ENCODE data around the gene UBE2S.

Gene UBE2S

DNA sequence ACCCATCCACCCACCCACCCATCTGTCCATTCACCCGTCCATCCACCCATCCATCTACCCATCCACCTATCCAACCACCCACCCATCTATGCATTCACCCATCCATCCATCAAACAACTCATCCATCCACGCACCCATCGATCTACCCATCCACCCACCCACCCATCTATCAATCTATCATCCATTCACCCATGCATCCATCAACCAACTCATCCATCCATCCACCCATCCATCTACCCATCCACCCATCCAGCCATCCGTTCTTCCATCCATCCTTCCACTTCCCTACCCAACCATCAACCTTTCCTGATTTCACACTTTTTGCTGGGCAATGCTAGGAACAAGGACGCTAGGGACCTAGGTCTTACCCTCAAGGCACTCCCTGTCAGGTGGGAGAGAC, 25.6 kb downstream of the UBE2S start:
- Histone ChIP-seq H3K4me1 (ENCODE audit: insufficient read depth, low read length) (peaks cover 21% of the 10 kb centered on the region), H2AFZ (ENCODE audit: low read depth, low read length) (no peak overlapping the region), H3K4me3 (ENCODE audit: low read length) (no peak overlapping the region), H3K9me3 (ENCODE audit: low read length) (no peaks in the 10 kb centered on the region), H3K36me3 (ENCODE audit: insufficient read depth, low read length) (peaks cover 5% of the 10 kb centered on the region), H3K27me3 (ENCODE audit: insufficient read depth, low read length) (peaks cover 3% of the 10 kb centered on the region)

- Histone ChIP-seq H2AFZ (ENCODE audit: low read depth, low read length) (no peak overlapping the region), H3K4me3 (ENCODE audit: low read length) (no peak overlapping the region), H3K36me3 (ENCODE audit: insufficient read depth, low read length) (no peaks in the 10 kb centered on the region), H3K27me3 (ENCODE audit: insufficient read depth, low read length) (peaks cover 3% of the 10 kb centered on the region), H3K4me1 (ENCODE audit: insufficient read depth, low read length) (peaks cover 23% of the 10 kb centered on the region), H3K9me3 (ENCODE audit: low read length) (no peaks in the 10 kb centered on the region)
These were observed 28.4 kb downstream of the UBE2S start for GRCh38 chr19:55379174-55379573.

- no peak overlapping the region for H3K4me3 ChIP-seq (ENCODE audit: low read length)
- H3K36me3 ChIP-seq (ENCODE audit: insufficient read depth, low read length): no peaks in the 10 kb centered on the region
- H3K27me3 ChIP-seq (ENCODE audit: insufficient read depth, low read length): peaks cover 9% of the 10 kb centered on the region
- no peaks in the 10 kb centered on the region for H3K9me3 ChIP-seq (ENCODE audit: low read length)
- no peak overlapping the region for H2AFZ ChIP-seq (ENCODE audit: low read depth, low read length)
- H3K4me1 ChIP-seq (ENCODE audit: insufficient read depth, low read length): peaks cover 39% of the 10 kb centered on the region
These were observed 30.0 kb downstream of the UBE2S start for GRCh38 chr19:55377356-55378131.

GRCh38 chr19:55376241-55376933, 31.2 kb downstream of the UBE2S start, which contains the start of gene TMEM190:
TSS of gene TMEM190 (plus strand) at chr19:55376826. CDS start at chr19:55376854, 28 bp downstream.
- Histone ChIP-seq H3K9me3 (ENCODE audit: low read length) (no peaks in the 10 kb centered on the region), H3K4me1 (ENCODE audit: insufficient read depth, low read length) (peaks cover 45% of the 10 kb centered on the region), H3K27me3 (ENCODE audit: insufficient read depth, low read length) (peaks cover 9% of the 10 kb centered on the region), H3K4me3 (ENCODE audit: low read length) (no peak within 1 kb of the TSS), H2AFZ (ENCODE audit: low read depth, low read length) (no peak within 1 kb of the TSS), H3K36me3 (ENCODE audit: insufficient read depth, low read length) (no peaks in the 10 kb centered on the region)

DNA sequence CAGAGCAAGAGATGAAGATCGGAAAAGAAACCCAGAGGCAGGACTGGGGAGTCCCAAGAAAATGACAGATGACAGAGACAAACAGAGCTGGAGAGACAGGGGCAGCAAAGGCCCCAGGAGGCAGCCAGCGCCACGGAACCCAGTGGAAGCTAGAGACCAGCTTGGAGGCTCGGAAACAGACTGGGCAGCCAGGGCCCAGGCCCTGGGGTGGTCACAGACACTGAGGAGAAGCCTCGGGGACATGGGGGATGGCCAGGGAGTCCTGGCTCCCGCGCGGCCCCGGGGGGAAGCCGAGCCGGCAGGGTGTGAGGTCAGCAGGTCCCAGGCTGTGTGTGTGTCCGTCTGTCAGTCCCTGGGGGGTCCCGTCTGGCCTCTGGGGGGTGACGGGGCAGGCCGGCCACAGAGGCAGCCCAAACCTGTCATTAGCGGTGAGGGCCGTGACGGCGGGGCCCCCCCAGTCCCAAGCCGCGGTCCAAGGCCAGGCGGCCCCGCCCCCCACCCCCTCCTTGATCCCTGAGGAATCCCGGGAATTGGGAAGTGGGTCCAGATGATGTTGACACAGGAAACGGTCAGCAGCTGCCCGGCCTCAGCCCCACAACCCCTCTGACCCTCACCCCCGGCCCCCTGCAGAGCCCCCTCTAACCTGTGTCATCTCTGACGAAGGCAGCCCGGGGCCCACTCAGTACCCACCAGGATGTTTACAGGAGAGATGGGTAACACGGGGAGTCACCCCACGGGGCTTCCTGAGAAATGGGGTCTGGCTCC, 33.4 kb downstream of the UBE2S start:
- H3K27me3 ChIP-seq (ENCODE audit: insufficient read depth, low read length): peaks cover 17% of the 10 kb centered on the region
- peaks cover 56% of the 10 kb centered on the region for H3K4me1 ChIP-seq (ENCODE audit: insufficient read depth, low read length)
- no peaks in the 10 kb centered on the region for H3K36me3 ChIP-seq (ENCODE audit: insufficient read depth, low read length)
- H3K4me3 ChIP-seq (ENCODE audit: low read length): no peak overlapping the region
- H3K9me3 ChIP-seq (ENCODE audit: low read length): no peaks in the 10 kb centered on the region
- no peak overlapping the region for H2AFZ ChIP-seq (ENCODE audit: low read depth, low read length)

DNA sequence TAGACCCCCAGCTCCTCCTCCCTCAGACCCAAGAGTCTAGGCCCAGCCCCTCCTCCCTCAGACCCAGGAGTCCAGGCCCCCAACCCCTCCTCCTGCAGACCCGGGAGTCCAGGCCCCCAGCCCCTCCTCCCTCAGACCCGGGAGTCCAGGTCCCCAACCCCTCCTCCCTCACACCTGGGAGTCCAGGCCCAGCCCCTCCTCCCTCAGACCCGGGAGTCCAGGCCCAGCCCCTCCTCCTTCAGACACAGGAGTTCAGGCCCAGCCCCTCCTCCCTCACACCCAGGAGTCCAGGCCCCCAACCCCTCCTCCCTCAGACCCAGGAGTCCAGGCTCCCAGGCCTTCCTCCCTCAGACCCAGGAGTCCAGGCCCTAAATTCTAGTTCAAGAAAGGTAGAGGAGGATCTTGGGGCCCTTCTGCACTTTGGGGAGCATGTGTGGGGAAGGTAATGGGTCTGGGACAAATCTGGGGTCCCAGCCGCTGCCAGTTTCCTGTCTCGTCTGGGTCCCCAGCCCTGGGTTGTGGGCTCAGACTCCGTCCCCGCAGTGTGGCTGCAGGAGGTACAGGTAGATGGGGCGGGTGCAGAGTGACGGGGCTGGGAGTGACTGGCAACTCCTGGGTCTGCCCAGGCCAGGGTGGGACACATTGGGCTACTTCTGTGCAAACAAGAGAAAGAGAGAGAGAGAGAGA, 34.1 kb downstream of the UBE2S start:
- Histone ChIP-seq H3K4me1 (ENCODE audit: insufficient read depth, low read length) (peaks cover 56% of the 10 kb centered on the region), H3K36me3 (ENCODE audit: insufficient read depth, low read length) (no peaks in the 10 kb centered on the region), H3K4me3 (ENCODE audit: low read length) (no peak overlapping the region), H3K27me3 (ENCODE audit: insufficient read depth, low read length) (peaks cover 24% of the 10 kb centered on the region), H3K9me3 (ENCODE audit: low read length) (no peaks in the 10 kb centered on the region), H2AFZ (ENCODE audit: low read depth, low read length) (no peak overlapping the region)

DNA sequence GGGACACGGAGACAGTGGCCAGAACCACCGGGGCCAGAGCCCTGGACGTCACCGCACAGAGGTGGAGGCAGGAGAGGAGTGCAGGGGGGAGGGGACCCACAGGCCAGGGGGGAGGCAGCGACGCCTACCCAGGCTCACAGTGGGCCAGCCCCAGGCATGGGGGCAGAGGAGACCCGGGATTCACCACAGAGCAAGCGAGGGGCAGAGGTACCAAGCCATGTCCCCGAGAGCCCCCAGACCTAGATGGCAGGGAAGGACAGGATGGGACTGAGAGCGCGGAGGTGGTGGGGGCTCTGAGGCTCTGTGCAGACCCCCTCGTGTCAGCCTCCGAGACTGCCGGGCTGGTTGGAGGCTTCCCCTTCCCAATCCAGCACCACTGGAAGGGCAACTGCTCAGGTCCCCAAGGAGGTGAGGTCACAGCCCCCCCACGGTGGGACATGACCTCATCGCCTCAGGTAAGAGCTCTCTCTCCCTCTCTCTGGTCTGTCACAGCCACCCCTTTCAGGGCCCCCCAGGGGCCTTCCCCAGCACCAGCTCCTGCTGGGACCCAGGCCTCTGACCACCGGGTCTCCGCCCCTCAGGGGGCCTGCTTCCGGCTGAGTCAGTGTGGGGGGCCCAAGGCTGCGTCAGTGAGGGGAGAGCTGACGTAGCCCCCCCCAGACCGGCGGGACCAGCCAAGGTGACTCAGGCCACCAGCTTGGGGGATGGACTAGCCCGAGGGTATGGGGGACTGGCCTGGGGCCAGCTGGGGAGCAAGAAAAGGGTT, 35.1 kb downstream of the UBE2S start:
- no peak overlapping the region for H2AFZ ChIP-seq (ENCODE audit: low read depth, low read length)
- H3K36me3 ChIP-seq (ENCODE audit: insufficient read depth, low read length): no peaks in the 10 kb centered on the region
- H3K4me3 ChIP-seq (ENCODE audit: low read length): no peak overlapping the region
- H3K4me1 ChIP-seq (ENCODE audit: insufficient read depth, low read length): peaks cover 51% of the 10 kb centered on the region
- peaks cover 26% of the 10 kb centered on the region for H3K27me3 ChIP-seq (ENCODE audit: insufficient read depth, low read length)
- H3K9me3 ChIP-seq (ENCODE audit: low read length): no peaks in the 10 kb centered on the region

DNA sequence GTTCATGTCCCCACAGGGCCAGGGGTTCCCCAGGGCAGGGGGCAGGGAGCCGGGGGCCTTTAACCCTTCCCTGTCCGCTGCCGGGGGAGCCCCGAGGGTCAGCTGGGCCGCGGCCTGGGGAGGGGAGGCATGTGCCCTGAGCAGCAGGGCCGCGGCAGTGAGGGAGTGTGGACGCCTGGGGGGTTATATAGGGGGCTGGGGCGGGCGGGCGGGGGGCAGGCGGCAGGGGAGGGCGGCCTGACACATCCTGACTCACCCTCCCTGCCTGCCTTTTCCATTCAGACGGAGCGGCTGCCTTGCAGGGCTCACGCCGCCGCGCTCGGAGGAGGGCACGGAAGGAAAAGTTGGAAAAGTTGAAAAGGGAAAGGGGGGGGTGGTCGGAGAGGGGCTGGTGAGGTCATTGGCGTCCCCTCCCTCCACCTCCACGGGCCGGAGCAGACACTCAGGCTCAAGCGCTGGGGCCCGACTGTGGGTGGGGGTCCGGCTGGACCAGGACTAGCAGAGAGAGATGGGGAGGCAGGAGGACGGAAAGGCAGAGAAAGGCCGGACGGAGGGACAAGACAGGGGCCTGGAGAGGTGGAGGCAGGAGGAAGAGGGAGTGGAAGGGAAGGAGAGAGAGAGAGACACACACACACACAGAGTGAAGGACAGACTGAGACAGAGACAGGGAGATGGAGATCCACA, 37.1 kb downstream of the UBE2S start, which contains the start of gene IL11:
IL11 (minus strand) TSS at position 159 of the 684 bp plus-strand sequence; CDS start at position 6, 153 bp downstream.
- Histone ChIP-seq H3K9me3 (ENCODE audit: low read length) (no peaks in the 10 kb centered on the region), H3K27me3 (ENCODE audit: insufficient read depth, low read length) (peaks cover 24% of the 10 kb centered on the region), H3K36me3 (ENCODE audit: insufficient read depth, low read length) (no peaks in the 10 kb centered on the region), H3K4me1 (ENCODE audit: insufficient read depth, low read length) (peaks cover 38% of the 10 kb centered on the region), H3K4me3 (ENCODE audit: low read length) (peak within 1 kb of the TSS; percentile 41), H2AFZ (ENCODE audit: low read depth, low read length) (peak within 1 kb of the TSS; percentile 79)

DNA sequence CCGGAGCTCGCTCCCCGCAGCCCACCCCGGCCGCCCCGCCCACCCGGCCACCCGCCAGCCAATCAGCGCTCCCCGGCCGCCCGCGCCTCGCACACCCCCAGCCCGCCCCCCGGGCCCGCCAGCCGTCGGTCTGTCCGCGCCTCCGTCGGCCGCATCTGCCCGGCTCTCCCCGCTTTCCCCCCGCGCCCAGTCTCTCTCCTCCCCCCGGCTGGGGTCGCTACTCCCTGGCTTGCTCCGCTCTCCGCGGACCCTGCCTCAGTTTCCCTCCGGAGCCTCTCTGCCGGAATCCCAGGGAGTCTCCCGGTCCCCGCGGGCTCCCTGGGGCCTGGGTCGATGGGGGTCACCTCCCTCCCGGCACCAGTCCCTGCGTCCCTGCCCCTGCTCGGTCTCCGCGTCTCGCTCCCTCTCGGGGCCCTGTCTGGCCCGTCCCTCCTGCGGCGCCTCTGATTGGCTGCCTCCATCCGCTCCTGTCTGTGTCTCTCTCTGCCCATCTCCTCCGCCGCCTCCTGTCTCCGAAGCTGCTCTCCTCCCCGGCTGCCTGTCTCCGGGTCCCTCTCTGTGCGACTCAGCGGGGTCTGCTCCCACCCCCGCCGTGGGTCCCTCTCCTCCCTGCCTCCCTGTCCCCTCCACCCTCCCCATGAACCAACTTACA, 37.8 kb downstream of the UBE2S start:
- peak overlapping the region; percentile 79 for H2AFZ ChIP-seq (ENCODE audit: low read depth, low read length)
- H3K4me3 ChIP-seq (ENCODE audit: low read length): peak overlapping the region; percentile 41
- H3K27me3 ChIP-seq (ENCODE audit: insufficient read depth, low read length): peaks cover 24% of the 10 kb centered on the region
- no peaks in the 10 kb centered on the region for H3K9me3 ChIP-seq (ENCODE audit: low read length)
- peaks cover 38% of the 10 kb centered on the region for H3K4me1 ChIP-seq (ENCODE audit: insufficient read depth, low read length)
- no peaks in the 10 kb centered on the region for H3K36me3 ChIP-seq (ENCODE audit: insufficient read depth, low read length)

GRCh38 chr19:55368701-55369563, 38.7 kb downstream of the UBE2S start:
- Histone ChIP-seq H3K4me1 (ENCODE audit: insufficient read depth, low read length) (peaks cover 30% of the 10 kb centered on the region), H3K4me3 (ENCODE audit: low read length) (no peak overlapping the region), H3K9me3 (ENCODE audit: low read length) (no peaks in the 10 kb centered on the region), H3K36me3 (ENCODE audit: insufficient read depth, low read length) (no peaks in the 10 kb centered on the region), H2AFZ (ENCODE audit: low read depth, low read length) (no peak overlapping the region), H3K27me3 (ENCODE audit: insufficient read depth, low read length) (peaks cover 23% of the 10 kb centered on the region)

DNA sequence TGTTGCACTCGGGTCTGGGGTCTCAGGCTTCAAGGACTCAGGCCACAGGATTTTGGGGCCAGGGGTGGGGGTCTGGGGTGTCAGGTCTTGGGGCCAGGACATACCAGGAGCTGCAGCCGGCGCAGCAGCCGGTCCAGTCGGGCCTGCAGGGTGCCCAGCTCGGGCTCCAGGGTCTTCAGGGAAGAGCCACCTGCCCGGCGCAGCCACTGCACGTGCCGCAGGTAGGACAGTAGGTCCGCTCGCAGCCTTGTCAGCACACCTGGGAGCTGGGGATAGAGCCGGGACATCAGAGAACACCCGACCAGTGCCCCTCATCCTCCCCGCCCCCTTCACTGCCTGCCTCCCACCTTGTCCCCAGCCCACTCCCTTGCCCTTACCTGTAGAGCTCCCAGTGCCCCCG, 39.5 kb downstream of the UBE2S start:
- Histone ChIP-seq H3K4me3 (ENCODE audit: low read length) (no peak overlapping the region), H3K36me3 (ENCODE audit: insufficient read depth, low read length) (no peaks in the 10 kb centered on the region), H2AFZ (ENCODE audit: low read depth, low read length) (no peak overlapping the region), H3K9me3 (ENCODE audit: low read length) (no peaks in the 10 kb centered on the region), H3K4me1 (ENCODE audit: insufficient read depth, low read length) (peaks cover 23% of the 10 kb centered on the region), H3K27me3 (ENCODE audit: insufficient read depth, low read length) (peaks cover 18% of the 10 kb centered on the region)
